SK-N-SH (cell line): ENCODE results near the gene CLVS2.

Experiments
- CHD2 ChIP-seq: fragments of 150-350 bp; IDR thresholded peaks from 2 replicates; pipeline ENCODE4 v1.6.1; 2018; ENCODE audit warnings: low read length; ENCODE audit not compliant: partially characterized antibody
- EP300 ChIP-seq, 2 experiments: IDR thresholded peaks; 2 replicates each; pipeline versions ENCODE4 v1.4.0 to v1.6.1; 2012; ENCODE audit warnings: borderline replicate concordance in 1 of 2, low read depth in 1 of 2, low read length in 1 of 2
- MXI1 ChIP-seq: IDR thresholded peaks from 2 replicates; pipeline ENCODE4 v1.6.1; 2012; ENCODE audit warnings: mild to moderate bottlenecking, low read depth, low read length, improper control_type of control experiment
- NFIC ChIP-seq: IDR thresholded peaks from 2 replicates; pipeline ENCODE4 v1.4.0; 2012; ENCODE audit warnings: borderline replicate concordance
- RXRA ChIP-seq: IDR thresholded peaks from 2 replicates; pipeline ENCODE4 v1.4.0; 2012; ENCODE audit warnings: low read depth, mild to moderate bottlenecking, borderline replicate concordance
- SIN3A ChIP-seq: IDR thresholded peaks from 2 replicates; pipeline ENCODE4 v1.6.1; 2012; ENCODE audit warnings: low read depth, mild to moderate bottlenecking, low read length, moderate library complexity, borderline replicate concordance
- TF ChIP-seq, protein P1 (sequence below): fragments of 200-600 bp; sonication (generic); IDR thresholded peaks from 2 replicates; pipeline ENCODE4 v1.6.1; 2017; ENCODE audit warnings: antibody characterized with exemption, mild to moderate bottlenecking, moderate library complexity
- TF ChIP-seq, protein P2 (sequence below): IDR thresholded peaks from 2 replicates; pipeline ENCODE4 v1.4.0; 2012; ENCODE audit warnings: low read depth, borderline replicate concordance
- TF ChIP-seq, protein P3 (sequence below): IDR thresholded peaks from 2 replicates; pipeline ENCODE4; 2012
- TF ChIP-seq, protein P4 (sequence below): IDR thresholded peaks from 2 replicates; pipeline ENCODE4 v1.6.1; 2012; ENCODE audit warnings: mild to moderate bottlenecking, low read depth, low read length, moderate library complexity

DNA sequence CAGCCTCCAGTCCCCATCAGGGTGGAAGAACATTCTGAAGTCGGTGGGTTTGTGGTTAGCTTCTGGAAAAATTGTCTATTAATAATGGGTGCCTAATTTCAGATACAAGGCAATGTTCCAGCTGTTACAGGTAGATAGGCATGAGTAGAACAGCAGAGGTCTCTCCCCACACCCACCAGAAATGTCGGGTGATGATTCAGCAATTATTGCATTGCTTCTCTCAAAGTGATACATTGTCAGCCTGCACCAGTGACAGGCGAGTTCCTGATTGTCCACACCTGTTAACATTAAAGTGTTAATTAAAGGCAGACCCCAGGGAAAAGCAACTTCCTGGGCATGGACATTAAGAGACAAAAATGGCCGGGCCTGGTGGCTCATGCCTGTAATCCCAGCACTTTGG is 18.9 kb upstream of the CLVS2 start:
- TF ChIP-seq, protein P1, sequence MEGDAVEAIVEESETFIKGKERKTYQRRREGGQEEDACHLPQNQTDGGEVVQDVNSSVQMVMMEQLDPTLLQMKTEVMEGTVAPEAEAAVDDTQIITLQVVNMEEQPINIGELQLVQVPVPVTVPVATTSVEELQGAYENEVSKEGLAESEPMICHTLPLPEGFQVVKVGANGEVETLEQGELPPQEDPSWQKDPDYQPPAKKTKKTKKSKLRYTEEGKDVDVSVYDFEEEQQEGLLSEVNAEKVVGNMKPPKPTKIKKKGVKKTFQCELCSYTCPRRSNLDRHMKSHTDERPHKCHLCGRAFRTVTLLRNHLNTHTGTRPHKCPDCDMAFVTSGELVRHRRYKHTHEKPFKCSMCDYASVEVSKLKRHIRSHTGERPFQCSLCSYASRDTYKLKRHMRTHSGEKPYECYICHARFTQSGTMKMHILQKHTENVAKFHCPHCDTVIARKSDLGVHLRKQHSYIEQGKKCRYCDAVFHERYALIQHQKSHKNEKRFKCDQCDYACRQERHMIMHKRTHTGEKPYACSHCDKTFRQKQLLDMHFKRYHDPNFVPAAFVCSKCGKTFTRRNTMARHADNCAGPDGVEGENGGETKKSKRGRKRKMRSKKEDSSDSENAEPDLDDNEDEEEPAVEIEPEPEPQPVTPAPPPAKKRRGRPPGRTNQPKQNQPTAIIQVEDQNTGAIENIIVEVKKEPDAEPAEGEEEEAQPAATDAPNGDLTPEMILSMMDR, result no peak
- TF ChIP-seq MXI1, result no peak
- TF ChIP-seq, protein P2, sequence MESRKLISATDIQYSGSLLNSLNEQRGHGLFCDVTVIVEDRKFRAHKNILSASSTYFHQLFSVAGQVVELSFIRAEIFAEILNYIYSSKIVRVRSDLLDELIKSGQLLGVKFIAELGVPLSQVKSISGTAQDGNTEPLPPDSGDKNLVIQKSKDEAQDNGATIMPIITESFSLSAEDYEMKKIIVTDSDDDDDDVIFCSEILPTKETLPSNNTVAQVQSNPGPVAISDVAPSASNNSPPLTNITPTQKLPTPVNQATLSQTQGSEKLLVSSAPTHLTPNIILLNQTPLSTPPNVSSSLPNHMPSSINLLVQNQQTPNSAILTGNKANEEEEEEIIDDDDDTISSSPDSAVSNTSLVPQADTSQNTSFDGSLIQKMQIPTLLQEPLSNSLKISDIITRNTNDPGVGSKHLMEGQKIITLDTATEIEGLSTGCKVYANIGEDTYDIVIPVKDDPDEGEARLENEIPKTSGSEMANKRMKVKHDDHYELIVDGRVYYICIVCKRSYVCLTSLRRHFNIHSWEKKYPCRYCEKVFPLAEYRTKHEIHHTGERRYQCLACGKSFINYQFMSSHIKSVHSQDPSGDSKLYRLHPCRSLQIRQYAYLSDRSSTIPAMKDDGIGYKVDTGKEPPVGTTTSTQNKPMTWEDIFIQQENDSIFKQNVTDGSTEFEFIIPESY, result no peak
- TF ChIP-seq CHD2, result no peak
- TF ChIP-seq EP300 (IDR thresholded peaks at IDR 0.05; ENCODE audit: borderline replicate concordance in 1 of 2, low read depth in 1 of 2, low read length in 1 of 2), result no peak
- TF ChIP-seq, protein P3, sequence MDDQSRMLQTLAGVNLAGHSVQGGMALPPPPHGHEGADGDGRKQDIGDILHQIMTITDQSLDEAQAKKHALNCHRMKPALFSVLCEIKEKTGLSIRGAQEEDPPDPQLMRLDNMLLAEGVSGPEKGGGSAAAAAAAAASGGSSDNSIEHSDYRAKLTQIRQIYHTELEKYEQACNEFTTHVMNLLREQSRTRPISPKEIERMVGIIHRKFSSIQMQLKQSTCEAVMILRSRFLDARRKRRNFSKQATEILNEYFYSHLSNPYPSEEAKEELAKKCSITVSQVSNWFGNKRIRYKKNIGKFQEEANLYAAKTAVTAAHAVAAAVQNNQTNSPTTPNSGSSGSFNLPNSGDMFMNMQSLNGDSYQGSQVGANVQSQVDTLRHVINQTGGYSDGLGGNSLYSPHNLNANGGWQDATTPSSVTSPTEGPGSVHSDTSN, result no peak
- TF ChIP-seq NFIC, result no peak
- no peak for TF ChIP-seq SIN3A
- TF ChIP-seq RXRA, result no peak
- TF ChIP-seq, protein P4, sequence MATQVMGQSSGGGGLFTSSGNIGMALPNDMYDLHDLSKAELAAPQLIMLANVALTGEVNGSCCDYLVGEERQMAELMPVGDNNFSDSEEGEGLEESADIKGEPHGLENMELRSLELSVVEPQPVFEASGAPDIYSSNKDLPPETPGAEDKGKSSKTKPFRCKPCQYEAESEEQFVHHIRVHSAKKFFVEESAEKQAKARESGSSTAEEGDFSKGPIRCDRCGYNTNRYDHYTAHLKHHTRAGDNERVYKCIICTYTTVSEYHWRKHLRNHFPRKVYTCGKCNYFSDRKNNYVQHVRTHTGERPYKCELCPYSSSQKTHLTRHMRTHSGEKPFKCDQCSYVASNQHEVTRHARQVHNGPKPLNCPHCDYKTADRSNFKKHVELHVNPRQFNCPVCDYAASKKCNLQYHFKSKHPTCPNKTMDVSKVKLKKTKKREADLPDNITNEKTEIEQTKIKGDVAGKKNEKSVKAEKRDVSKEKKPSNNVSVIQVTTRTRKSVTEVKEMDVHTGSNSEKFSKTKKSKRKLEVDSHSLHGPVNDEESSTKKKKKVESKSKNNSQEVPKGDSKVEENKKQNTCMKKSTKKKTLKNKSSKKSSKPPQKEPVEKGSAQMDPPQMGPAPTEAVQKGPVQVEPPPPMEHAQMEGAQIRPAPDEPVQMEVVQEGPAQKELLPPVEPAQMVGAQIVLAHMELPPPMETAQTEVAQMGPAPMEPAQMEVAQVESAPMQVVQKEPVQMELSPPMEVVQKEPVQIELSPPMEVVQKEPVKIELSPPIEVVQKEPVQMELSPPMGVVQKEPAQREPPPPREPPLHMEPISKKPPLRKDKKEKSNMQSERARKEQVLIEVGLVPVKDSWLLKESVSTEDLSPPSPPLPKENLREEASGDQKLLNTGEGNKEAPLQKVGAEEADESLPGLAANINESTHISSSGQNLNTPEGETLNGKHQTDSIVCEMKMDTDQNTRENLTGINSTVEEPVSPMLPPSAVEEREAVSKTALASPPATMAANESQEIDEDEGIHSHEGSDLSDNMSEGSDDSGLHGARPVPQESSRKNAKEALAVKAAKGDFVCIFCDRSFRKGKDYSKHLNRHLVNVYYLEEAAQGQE, result no peak
